ENCODE measurements around the gene HES7. TPM values are rescaled to one million over a fixed set of nuclear protein-coding genes. Genes with fewer than 3 reads are reported as not detected.

The HES7 gene
- polyA plus RNA-seq, 3 donors = not detected

- no peak for DNase-seq
Observed at GRCh38 chr17:8143581-8144400, 19.9 kb upstream of the HES7 start.

GRCh38 chr17:8142887-8143580 lies 19.1 kb upstream of the HES7 start:
- no peak for DNase-seq

GRCh38 chr17:8142158-8142886 lies 18.4 kb upstream of the HES7 start:
- DNase-seq = no peak

GRCh38 chr17:8141741-8142140 lies 17.8 kb upstream of the HES7 start:
- no peak for DNase-seq

- DNase-seq = no peak
Observed at GRCh38 chr17:8141045-8141444, 17.1 kb upstream of the HES7 start.

DNA sequence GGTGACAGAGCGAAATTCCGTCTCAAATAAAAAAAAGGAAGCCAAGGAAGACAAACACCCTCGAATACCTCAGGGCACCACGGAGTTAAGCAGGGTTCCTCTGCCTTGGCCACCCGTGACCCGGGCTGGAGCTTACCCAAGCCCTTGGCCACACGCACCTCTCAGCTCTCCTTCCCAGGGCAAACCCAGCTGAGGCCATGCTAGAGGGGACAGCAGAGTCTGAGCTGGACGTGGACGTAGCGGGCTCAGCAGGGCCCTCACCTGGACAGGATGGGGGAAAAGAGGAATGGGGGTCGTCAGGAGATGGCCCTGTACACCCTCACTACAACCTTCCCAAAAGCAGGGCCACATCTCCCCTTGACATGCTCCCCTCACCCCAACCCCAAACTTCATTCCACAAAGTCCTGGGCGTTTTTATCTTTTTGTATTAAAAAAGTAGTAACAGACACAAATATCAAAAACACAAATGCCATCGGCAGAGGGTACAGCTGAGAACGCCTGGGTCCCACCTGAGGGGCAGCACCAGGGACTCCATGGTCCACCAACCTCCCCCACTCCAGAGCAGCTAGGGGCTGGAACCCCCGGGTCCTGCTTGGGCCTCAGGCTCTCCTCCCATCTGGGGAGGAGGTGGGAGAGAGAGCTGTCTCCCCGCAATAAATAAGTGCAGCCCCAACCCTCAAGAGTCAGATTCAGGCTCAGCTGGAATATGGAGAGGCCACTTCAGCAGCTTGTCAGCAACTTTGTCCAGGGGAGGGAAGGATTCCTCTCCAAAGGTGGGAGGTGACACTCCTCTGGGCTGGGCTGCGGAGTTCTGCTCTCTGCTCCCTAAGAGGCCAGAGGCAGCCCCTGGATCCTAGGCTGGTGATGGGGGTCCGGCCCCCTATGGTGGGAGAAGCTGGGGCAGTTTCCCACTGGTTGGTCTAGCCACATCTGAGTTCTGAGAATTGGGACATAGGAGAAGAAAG lies 16.4 kb upstream of the HES7 start:
- DNase-seq = no peak

DNA sequence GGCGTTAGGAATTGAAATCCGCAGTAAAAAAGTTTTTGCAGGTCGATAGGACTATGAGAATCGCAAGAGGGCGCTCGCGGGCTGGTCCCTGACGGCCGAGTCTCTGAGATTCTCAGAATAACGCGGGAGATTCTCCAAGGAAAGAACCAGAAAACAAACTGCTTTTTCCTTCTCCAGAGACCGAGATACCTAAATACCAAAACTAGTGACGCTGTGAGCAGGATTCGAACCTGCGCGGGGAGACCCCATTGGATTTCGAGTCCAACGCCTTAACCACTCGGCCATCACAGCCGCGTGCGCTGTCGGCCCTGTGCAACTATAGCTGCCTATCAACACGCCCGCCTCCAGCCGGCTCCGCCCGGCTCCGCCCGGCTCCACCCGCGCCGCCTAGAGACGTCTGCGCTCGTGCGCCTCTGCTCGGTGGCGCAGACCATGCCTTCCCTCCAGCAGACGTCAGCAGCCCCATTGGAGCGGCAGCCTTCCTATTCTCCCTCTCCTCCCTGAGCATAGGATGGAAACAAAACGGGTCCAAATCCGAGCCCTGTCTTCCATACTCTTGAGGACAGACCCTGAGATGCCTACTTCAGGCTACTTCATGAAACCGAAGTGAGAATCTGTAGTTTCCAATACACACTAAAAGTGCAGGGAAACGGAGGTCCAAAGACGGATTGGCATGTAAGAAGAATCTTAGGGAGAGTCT lies 14.9 kb upstream of the HES7 start:
- peak; percentile 97 for DNase-seq

DNA sequence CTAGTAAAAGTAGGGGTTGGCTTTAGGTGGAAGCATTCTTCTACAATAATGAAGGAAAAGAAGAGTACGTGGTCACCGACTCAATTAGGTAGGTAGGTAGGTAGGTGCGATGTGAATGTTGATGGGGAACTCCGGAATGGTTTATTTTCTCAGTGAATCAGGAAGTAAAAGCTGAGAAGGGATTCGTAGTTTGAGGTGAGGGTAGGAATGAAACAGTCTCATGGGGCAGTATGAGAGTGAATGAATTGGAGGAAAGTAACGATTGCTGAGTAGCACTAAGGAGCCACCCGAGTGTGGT lies 14.4 kb upstream of the HES7 start:
- DNase-seq = no peak

- no peak for DNase-seq
Observed at GRCh38 chr17:8137645-8138373, 13.9 kb upstream of the HES7 start.

DNA sequence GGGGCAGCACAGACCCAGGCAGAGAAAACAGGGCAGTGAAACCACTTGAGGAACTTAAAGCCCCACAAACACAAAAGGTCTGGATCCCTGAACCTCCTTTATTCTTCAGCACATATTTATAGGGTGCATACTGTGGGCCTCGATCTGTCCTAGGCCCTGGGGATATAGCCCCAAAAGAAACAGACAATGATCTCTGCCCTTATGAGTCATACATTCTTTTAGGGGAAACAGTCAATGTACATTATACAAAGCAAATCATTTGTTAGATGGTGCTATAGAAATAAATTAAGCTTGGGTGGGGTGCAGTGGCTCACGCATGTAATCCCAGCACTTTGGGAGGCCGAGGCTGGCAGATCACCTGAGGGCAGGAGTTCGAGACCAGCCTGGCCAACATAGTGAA lies 10.0 kb upstream of the HES7 start:
- no peak for DNase-seq

DNA sequence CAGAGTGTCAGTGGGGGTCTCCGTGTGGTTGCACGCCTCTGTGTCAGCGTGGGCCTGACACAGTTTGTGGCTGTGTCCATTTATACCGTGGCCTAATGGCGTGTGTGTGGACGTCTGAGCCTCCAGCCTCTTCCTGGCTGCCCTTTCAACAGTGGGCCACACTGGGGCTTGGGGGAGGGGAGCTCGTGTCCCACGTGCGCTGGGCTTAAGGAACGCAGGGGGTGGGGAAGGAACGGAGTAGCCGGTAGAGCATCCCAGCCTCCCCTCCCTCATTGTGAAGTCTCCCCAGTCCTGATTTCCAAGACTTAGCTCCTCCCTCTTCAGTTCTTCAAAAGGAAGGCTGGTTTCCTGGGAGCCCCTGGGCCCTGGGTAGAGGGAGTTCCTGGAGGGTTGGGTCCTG lies 9.5 kb upstream of the HES7 start:
- DNase-seq = no peak

DNA sequence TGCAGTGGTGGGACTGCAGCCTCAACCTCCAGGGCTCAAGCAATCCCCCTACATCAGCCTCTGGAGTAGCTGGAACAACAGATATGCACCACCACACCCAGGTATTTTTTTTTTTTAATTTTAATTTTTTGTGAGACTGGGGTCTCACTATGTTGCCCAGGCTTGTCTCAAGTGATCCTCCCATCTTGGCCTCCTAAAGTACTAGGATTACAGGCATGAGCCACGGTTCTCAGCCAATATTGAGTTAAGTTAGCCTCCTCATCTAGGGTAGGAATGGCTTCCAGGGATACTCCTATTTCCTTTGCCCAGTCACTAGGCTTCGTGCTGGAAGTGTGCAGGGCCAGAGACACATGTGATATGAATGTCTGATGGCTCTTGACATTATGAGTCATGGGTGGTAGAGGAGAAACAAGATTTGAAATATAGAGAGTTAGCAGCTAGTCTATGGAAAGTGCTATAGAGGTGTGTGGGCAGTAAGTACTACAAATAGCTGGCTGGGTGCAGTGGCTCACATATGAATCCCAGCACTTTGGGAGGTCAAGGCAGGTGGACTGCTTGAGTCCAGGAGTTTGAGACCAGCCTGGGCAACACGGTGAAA lies 8.0 kb upstream of the HES7 start:
- no peak for DNase-seq

DNA sequence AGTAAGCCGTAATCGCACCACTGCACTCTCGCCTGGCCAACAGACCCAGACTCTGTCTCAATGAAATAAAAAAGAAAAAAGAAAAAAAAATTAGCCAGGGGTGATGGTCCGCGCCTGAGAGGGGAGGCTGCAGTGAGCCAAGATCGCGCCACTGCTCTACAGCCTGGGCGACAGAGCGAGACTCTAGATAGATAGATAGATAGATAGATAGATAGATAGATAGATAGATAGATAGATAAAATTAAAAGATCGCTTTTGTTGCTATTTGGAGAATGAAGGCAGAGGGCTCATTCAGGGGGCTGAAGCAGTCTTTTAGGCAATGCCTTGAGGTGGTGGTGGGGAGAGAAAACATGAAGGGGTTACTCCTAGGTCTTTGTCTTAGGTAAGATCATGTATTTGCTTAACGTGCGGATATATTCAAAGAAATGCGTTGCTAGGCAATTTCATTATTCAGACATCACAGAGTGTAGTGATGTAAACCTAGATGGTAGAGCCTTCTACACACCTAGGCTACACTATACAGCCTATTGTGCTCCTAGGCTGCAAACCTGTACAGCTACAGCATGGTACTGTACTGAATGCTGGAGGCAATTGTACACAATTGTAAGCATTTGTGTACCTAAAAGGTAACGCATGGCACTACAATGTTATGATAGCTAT lies 4.3 kb upstream of the HES7 start:
- no peak for DNase-seq

GRCh38 chr17:8126491-8127066 lies 2.7 kb upstream of the HES7 start:
- DNase-seq = peak; percentile 33

GRCh38 chr17:8125947-8126490 lies 2.1 kb upstream of the HES7 start:
- DNase-seq = no peak

- peak; percentile 82 for DNase-seq
Observed at GRCh38 chr17:8125154-8125946, 1.4 kb upstream of the HES7 start.

DNA sequence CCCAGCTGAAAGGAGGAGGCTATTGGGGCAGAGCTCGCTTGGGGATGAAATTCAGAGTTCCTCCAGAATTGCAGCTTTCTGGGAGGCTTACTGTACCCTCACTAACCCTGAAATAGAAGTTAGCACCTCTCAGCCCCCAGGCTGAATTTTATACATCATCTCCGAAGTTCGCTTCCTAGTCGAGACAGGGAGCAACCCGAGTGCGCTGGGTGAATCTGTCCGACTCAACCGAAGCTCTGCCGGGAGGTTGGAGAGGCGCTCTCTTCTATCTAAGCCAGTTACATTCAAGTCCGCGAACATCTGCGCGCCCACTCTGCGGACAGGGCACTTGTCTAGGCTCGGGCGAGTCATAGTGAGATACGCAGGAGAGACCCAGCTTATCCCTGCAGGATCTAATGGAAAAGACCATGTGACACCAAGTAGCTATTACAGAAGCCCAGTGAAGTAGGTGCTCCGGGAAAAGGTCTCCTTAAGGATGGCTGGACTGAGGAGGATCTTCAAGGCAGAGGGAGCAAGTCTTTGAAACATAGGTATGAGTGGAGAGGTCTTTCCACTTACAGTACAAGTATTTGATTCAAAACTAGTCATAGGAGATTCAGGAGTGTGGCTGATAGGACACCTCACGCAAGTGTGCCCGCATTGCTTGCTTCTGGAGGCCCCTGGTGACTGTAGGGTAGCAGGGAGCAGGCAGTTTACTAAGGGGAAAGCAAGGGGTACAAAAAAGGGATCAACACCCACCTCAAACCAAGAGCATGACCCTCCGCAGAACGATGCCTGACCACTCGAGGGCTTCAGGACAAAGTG lies 646 bp upstream of the HES7 start:
- DNase-seq = no peak

Data from renal pelvis (tissue), 4 donors.